GM21737 (cell line): ENCODE data around the gene BAIAP3.
A peak's percentile ranks its signal among the peaks of the same experiment; 100 is the strongest.

ENCODE experiments used
- ATAC-seq: cut with Tn5 transposase; IDR thresholded peaks from one replicate; pipeline ENCODE4 v1.9.1; 2021; ENCODE audit warnings: mild to moderate bottlenecking, moderate library complexity; ENCODE audit not compliant: unreplicated experiment

The BAIAP3 gene

GRCh38 chr16:1330931-1331711, 2.3 kb upstream of the BAIAP3 start:
- no peak for ATAC-seq

GRCh38 chr16:1331712-1332617, 1.5 kb upstream of the BAIAP3 start:
- ATAC-seq: no peak

DNA sequence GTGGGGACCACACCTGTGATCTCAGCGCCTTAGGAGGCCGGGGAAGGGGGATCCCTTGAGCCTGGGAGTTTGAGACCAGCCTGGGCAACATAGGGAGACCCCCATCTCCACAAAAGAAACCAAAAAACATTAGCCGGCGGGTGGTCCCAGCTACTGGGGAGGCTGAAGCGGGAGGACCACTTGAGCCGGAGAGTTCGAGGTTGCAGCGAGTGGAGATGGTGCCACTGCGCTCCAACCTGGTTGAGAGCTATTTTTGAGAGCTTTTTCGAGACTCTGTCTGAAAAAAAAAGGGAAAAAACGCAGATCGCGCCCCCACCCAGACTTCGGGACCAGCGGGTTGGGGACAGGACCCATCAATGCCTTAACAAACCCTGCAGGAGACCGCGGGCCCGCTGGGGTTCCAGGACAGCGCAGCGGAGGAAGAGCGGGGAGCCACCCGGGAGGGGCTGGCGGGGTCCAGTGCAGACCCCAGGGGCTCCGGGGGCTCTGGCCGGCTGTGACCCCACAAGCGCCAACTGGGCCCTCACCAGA, 762 bp upstream of the BAIAP3 start:
- ATAC-seq: no peak

DNA sequence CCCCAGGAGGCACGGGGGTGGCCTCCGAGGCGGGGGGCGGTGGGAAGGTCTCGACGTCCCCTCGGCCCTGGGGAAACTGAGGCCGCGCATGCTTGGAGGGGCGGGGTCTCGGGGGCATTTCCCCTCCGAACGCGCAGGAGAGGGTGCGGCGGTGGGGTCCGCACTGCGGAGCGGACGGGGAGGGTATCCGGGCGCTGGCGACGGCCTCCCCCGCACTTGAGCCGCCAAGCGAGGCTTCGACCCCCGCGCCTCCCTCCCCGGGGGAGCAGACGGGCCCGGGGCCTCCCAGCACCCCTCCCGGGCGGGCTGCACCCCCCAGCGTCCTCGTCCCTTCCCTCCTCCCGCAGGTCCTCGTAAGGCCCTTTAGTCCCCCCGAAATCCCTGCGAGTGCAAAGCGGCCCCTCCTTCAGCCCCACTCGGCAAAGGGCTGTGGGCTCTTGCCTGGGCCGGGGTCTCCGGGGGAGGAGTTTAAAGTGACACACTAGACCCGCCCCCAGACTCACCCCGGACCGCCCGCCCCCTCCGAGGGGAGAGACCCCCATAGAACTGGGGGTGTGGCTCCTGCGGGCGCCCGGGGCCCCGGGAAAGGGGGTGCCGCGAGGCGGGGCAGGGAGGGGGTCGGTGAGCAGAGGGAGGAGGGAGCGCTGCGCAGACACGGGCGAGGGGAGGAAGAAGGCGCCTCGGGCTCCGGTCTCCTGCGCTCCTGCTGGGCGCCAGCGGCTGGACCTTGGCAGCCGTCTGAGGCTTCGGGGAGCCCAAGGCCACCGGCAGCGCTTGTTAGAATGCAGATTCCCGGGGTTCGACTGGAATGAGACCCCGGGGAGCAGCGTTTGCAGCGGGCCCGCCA, 632 bp downstream of the BAIAP3 start:
- ATAC-seq: no peak

DNA sequence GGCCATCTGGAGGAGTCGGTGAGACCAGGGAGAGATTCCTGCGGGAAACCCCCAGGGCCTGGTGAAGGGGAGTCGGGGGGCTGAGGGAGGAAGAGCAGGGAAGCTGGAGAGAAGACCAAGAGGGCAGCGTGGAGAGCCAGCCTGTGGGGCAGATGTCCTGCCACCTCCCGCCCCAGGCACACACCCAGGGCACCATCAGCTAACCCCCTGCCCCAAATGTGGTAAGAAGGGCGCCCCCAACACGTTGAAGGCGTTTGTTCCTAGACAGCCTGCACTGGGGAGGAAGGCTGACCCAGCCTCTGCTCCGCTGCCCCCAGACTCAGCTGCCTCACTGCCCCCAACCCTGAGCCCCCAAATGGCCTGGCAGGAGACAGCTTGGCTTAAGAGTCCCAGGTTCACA, 1.3 kb downstream of the BAIAP3 start:
- ATAC-seq: no peak

DNA sequence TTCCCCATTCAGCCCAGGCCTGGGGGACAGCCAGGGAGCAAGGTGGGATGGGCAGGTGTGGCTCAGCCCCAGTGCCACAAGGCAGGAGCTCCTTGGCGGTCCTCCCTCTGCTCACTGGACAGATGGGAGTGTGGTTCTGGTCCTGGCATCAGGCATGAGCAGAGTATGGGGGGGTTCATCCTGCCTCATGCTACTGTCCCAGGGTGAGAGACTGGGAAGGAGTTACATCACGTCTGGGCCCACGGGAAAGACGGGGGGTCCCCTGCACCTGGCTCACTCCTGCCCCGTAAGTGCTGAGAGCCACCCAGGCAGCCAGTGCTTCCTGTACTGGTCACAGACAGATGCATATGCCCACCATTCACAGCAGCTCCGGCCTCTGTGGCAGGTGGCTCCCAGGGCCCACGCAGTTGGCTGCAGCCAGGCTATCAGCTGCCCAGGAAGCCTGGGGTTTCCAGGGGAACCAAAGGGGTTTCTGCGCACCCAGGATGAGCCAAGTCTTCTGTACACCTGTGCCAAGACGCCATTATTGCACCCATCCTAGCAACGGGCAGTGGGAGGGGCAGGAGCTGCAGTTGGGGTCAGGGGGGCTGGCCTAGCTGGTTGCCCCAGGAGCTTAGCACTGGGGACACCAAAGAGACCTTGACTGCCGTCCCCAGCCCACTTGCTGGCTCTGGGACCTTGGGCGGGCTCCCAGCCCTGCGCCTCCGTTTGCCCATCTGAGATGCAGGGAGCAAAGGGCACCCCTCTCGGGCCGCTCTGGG, 1.9 kb downstream of the BAIAP3 start:
- no peak for ATAC-seq

DNA sequence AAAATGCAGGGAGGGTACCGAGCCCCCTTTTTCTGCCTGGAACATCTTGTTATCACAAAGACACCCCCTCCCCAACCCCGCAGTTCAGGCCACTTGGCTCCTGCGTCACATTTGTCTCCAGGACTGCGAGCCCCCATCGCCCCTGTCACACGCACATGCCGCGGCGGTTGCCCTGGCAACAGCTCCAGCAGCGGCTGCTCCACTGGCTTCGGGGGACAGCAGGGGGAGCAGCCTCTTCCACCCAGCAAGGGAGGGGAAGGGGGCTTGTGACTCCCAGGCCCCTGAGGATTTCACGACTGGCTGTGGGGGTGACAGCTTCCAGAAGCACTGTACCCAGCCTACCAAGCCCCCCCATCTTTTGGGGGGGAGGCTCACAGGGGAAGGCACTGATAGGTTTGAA, 2.6 kb downstream of the BAIAP3 start:
- no peak for ATAC-seq

- no peak for ATAC-seq
Observed at GRCh38 chr16:1336619-1337018, 3.2 kb downstream of the BAIAP3 start.

- ATAC-seq: no peak
Observed at GRCh38 chr16:1337486-1337885, 4.0 kb downstream of the BAIAP3 start.

DNA sequence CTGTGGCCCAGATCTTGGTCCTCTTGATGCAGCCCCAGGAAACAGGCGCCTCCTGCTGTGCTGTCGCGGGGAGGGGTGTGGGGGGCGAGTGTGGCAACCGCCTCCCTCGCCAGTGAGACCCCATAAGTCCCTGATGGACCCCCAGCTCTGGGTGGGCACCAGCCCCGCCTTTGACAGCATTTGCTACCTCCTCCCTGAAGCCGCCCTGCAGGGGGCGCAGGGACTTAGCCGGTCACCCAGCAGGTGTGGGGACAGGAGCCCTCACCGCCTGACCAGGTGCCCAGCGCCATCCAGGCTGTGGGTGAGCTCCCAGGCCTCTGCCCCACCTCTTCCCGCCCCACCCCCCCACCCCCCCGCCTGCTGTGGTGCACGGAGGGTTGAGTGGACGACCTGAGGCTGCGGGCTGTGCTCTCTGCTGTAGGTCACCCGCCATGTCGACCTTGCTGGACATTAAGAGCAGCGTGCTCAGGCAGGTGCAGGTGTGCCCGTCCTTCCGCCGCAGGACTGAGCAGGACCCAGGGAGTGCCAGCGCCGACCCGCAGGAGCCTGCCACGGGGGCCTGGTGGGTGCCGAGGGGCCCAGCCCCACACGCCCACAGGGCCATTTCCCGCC, 4.8 kb downstream of the BAIAP3 start:
- ATAC-seq: no peak

GRCh38 chr16:1338855-1339675, 5.6 kb downstream of the BAIAP3 start:
- no peak for ATAC-seq

- no peak for ATAC-seq
Observed at GRCh38 chr16:1340730-1341494, 7.5 kb downstream of the BAIAP3 start.

DNA sequence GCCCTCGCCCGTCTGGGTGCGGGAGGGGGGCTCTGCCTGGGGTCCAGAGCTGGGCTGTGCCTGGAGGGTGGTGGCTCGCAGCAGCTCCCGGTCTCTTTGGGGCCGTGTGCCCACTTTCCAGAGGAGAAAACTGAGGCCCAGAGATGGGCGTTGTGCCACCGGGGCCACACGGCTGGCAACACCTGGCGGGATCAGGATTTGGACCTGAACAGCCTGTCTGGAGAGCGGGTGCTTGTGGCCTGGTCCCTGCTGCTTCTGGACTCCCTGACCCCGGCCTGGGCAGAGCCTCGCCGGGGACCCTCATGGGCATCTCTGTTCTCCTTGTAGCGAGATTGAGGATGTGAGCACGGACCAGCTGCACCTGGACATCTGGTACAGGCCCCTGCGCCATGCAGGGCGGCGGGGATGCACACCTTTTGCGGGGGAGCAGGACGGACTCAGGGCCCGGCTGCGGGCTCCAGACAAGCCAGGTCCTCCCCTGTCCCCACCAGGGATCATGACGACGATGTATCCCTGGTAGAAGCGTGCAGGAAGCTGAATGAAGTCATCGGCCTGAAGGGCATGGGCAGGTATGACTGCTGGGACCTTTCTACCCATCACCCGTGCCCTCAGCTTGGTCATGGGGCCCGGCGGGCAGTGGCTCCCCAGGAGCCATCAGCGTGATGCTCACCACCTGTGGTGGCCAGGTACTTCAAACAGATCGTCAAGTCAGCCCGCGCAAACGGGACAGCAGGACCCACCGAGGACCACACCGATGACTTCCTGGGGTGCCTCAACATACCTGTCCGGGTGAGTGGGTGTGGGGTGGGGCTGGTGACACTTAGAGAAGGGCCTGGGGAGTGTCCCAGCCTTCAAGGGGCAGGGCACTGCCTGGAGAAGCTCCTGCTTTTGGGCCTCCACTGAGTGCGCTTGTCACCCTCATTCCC, 8.3 kb downstream of the BAIAP3 start:
- ATAC-seq: no peak

DNA sequence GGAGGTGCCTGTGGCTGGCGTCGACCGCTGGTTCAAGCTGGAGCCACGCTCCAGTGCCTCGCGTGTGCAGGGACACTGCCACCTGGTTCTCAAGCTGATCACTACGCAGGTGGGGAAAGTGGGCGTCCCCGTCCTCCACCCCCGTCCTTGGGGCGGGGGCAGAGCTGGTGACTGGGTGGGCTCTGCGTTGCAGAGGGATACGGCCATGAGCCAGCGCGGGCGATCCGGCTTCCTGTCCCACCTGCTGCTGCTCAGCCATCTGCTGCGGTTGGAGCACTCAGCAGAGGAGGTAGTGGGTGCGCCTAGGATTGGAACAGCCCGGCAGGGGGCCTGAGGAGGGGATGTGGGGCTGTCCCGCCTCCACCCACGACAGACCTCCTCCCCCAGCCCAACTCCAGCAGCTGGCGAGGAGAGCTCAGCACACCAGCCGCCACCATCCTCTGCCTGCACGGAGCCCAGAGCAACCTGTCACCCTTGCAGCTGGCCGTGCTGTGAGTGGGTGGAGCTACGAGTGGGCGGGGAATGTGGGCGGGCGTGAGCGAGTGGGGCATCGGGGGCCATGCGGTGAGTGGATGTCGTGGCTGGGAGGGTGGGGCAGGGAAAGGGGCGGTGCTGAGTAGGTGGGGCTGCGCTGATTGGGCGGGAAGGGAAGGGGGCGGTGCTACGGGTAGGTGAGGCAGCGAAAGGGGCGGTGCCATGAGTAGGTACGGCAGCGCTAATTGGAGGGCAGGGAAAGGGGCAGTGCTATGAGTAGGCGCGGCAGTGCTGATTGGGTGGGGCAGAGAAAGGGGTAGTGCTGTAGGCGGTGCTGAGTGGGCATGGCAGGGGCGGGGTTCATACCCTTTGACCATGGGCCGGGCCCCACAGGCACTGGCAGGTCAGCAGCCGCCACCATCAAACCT, 9.3 kb downstream of the BAIAP3 start:
- ATAC-seq: peak; percentile 75

GRCh38 chr16:1343428-1344242, 10.2 kb downstream of the BAIAP3 start:
- peak; percentile 1 for ATAC-seq
